Spleen (tissue), 7 donors: ENCODE results near the gene PELI2.

Source experiments
- CTCF ChIP-seq, 11 experiments: fragments of 200-600 bp in 7 of 11; fragments of 450-650 bp in 4 of 11; sonication (generic) in 4 of 11; IDR thresholded peaks in 8 of 11; conservative IDR thresholded peaks in 3 of 11; 1 replicate in 7 of 11; 2 replicates in 4 of 11; pipeline versions ENCODE4 v1.4.0 to v1.8.0; 2016 to 2021; ENCODE audit warnings: antibody characterized with exemption in 11 of 11, inconsistent platforms in 4 of 11, mild to moderate bottlenecking in 1 of 11
- POLR2A ChIP-seq, 3 donors: fragments of 450-650 bp; IDR thresholded peaks; one replicate each; pipeline ENCODE4 v1.5.1; 2017; ENCODE audit warnings: antibody characterized with exemption in 3 of 3, mild to moderate bottlenecking in 1 of 3
- donor health status: DM: no; HTN: no; CAD: no; lungs with moderate emphysema.
- donor health status: DM: no; HTN: no; CAD: no.
- donor health status: DM: no; HTN: no; CAD: no.

GRCh38 chr14:56147449-56147848 is 29.2 kb downstream of the PELI2 start:
- TF ChIP-seq CTCF (IDR thresholded peaks at IDR 0.05 in 8 of 11, conservative IDR thresholded peaks at IDR 0.05 in 3 of 11) (no peak), POLR2A (IDR thresholded peaks at IDR 0.05) (no peak)
